Measurements from ENCODE around the gene DMWD.

- TF ChIP-seq CTCF (IDR thresholded peaks at IDR 0.05; ENCODE audit: low read depth, low read length, poor library complexity, severe bottlenecking) (no peak), EZH2phosphoT487 (IDR thresholded peaks at IDR 0.05; ENCODE audit: borderline replicate concordance, low read length) (no peak)
Measured at GRCh38 chr19:45816236-45817009, 23.8 kb upstream of the DMWD start.
